ENCODE measurements around the gene PIWIL1.

Gene PIWIL1

DNA sequence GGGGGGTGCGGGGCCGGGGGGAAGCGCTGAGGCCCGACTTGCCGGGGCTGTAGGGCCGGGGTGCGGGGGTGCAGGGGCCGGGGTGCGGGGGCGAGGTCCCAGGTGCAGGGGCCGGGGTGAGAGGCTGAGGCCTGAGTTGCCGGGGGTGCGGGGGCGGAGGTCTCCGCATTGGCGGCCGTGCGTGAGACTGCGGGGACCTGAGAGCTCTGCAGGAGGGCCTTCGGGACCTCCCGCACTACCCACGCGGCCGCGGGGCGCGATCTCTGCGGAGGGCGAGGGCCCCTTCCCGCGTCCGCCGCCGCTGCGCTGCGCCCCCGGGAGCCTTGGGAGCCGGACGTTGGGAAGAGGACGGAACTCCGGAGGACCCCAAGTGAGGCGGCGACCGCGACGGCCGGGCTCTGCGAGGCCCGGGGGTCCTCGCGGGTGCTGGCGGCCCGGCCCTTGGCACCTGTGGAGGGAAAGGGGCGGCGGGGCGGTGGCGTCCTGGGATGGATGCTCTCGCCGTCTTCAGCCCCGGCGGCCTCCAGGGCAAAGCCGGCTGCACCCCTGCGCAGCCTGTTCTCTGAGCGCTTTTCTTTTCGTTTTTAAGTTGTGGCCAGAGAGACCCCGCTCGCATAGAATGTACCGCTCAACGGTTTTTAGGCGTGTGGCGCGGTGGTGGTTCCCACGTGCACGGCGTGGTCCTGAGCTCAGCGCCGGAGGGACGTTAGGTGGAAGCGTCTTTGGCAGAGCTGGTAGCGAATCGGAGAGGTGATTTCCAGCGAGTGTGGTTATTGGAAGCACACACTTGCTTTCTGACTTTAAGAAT is 1.3 kb downstream of the PIWIL1 start:
- in situ Hi-C loops (cut with HindIII; ENCODE audit: low pct_ligation_motif_present, low sequenced_read_pairs) = no loop called here
- no peak for DNase-seq
- Histone ChIP-seq H3K36me3 (replicated peaks) (no peaks in the 10 kb centered on the region), H3K4me3 (ENCODE audit: low read depth, low read length) (no peak overlapping the region), H3K27me3 (replicated peaks) (peaks cover 2% of the 10 kb centered on the region), H3K27ac (no peak overlapping the region)
- TF ChIP-seq, protein P1, sequence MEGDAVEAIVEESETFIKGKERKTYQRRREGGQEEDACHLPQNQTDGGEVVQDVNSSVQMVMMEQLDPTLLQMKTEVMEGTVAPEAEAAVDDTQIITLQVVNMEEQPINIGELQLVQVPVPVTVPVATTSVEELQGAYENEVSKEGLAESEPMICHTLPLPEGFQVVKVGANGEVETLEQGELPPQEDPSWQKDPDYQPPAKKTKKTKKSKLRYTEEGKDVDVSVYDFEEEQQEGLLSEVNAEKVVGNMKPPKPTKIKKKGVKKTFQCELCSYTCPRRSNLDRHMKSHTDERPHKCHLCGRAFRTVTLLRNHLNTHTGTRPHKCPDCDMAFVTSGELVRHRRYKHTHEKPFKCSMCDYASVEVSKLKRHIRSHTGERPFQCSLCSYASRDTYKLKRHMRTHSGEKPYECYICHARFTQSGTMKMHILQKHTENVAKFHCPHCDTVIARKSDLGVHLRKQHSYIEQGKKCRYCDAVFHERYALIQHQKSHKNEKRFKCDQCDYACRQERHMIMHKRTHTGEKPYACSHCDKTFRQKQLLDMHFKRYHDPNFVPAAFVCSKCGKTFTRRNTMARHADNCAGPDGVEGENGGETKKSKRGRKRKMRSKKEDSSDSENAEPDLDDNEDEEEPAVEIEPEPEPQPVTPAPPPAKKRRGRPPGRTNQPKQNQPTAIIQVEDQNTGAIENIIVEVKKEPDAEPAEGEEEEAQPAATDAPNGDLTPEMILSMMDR (IDR thresholded peaks at IDR 0.05; ENCODE audit: low read depth, low read length, missing control alignments) = no peak

DNA sequence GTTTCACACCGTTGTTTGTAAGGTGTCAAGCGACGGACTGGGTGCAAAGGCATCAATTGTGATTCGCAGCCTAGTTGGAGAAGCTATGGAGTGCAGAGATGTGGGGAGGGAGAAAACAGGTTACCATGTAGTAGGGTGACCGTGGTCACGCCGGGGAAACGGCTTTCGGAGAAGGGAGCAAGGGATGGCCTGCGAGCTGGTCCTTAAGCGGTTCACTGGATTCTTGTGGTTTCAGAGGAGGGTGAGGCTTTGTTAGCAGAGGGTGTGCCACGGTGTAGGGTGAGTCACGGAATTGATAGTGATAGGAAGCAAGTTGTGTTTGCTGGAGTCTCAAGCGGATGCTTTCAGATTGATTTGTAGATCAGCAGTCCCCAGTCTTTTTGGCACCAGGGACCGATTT is 2.3 kb downstream of the PIWIL1 start:
- Histone ChIP-seq H3K36me3 (replicated peaks) (no peaks in the 10 kb centered on the region), H3K27me3 (replicated peaks) (peaks cover 2% of the 10 kb centered on the region), H3K4me3 (ENCODE audit: low read depth, low read length) (no peak overlapping the region), H3K27ac (no peak overlapping the region)
- in situ Hi-C loops (cut with HindIII; ENCODE audit: low pct_ligation_motif_present, low sequenced_read_pairs) = no loop called here
- TF ChIP-seq, protein P1 (IDR thresholded peaks at IDR 0.05; ENCODE audit: low read depth, low read length, missing control alignments) = no peak
- no peak for DNase-seq

DNA sequence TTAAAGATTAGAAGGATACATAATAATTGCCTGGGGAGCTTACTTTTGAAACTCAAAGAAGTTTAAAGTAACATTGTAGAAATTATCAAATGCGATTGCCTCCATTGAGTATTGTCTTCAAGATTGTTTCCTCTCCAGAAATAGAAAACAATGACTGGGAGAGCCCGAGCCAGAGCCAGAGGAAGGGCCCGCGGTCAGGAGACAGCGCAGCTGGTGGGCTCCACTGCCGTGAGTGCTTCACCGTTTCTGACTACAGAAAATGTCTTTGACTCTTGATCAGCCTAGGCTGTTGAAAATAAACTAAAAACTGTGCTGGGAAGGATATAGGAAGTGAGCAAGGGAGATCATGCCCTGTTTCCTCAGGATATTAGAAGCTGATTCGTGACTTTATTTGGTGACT is 4.8 kb downstream of the PIWIL1 start:
- H3K36me3 ChIP-seq (replicated peaks) = no peaks in the 10 kb centered on the region

DNA sequence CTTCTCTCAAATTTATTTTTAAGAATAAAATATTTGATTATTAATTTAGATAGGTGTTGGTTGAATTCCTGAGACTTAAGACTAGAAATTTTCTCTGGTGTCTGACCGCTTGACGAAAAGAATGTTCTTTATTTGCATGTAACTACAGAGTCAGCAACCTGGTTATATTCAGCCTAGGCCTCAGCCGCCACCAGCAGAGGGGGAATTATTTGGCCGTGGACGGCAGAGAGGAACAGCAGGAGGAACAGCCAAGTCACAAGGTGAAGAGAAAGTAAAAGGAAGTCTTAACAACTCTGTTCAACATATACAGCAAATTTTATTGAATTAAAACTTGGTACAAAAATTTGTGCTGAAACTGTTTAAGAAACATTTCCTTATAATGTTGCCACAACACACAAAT is 5.2 kb downstream of the PIWIL1 start:
- Histone ChIP-seq H3K4me3 (ENCODE audit: low read depth, low read length) (no peak overlapping the region), H3K36me3 (replicated peaks) (no peaks in the 10 kb centered on the region), H3K27me3 (replicated peaks) (peaks cover 2% of the 10 kb centered on the region), H3K27ac (no peak overlapping the region)
- in situ Hi-C loops (cut with HindIII; ENCODE audit: low pct_ligation_motif_present, low sequenced_read_pairs) = no loop called here
- no peak for DNase-seq
- TF ChIP-seq, protein P1 (IDR thresholded peaks at IDR 0.05; ENCODE audit: low read depth, low read length, missing control alignments) = no peak

More for the DNA sequence above, 4.8 kb downstream of the PIWIL1 start:
- H3K4me3 ChIP-seq (ENCODE audit: low read depth, low read length) = no peak overlapping the region
- peaks cover 2% of the 10 kb centered on the region for H3K27me3 ChIP-seq (replicated peaks)
- DNase-seq = no peak
- in situ Hi-C loops (cut with HindIII; ENCODE audit: low pct_ligation_motif_present, low sequenced_read_pairs) = no loop called here
- TF ChIP-seq, protein P1 (IDR thresholded peaks at IDR 0.05; ENCODE audit: low read depth, low read length, missing control alignments) = no peak
- no peak overlapping the region for H3K27ac ChIP-seq

DNA sequence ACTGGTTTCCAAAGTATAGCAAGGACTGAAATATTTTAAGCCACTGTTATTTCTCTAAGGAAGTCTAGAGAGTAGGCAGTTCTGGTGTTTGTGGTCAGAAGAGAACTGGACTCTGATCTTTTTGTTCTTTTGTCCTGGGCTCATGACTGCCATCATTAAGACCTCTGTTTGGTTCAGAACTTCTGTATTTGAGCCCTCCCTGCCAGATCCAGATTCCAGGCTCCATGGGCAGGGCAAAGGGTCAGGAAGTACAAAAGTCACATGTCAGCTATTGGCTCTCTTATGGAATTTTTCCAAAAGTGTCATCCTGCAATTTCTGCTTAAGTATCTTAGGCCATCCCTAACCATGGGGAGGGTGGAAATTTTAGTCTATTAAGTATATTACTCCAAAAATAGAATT is 6.8 kb downstream of the PIWIL1 start:
- Histone ChIP-seq H3K27me3 (replicated peaks) (no peaks in the 10 kb centered on the region), H3K4me3 (ENCODE audit: low read depth, low read length) (no peak overlapping the region), H3K36me3 (replicated peaks) (no peaks in the 10 kb centered on the region), H3K27ac (no peak overlapping the region)
- no peak for DNase-seq
- in situ Hi-C loops (cut with HindIII; ENCODE audit: low pct_ligation_motif_present, low sequenced_read_pairs) = no loop called here
- TF ChIP-seq, protein P1 (IDR thresholded peaks at IDR 0.05; ENCODE audit: low read depth, low read length, missing control alignments) = no peak

DNA sequence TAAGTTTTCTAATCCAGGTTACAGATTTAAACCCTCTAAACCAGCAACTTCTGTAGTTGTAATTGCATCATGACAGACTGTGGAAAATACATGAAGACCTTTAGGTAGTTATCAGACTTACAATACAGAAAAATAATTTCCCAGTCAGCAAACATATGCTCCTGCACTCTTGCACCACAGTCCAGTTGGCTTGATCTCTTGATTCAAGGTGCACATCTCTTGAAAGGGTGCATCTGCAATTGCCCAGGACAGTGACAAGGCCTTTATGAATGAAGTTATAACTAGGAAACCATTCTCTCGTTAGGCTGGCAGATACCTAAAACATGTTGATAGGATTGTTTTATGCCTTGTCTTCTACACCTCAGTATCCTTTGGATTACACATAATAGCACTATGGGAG is 7.6 kb downstream of the PIWIL1 start:
- Histone ChIP-seq H3K27me3 (replicated peaks) (no peaks in the 10 kb centered on the region), H3K27ac (no peak overlapping the region), H3K4me3 (ENCODE audit: low read depth, low read length) (no peak overlapping the region), H3K36me3 (replicated peaks) (no peaks in the 10 kb centered on the region)
- DNase-seq = no peak
- TF ChIP-seq, protein P1 (IDR thresholded peaks at IDR 0.05; ENCODE audit: low read depth, low read length, missing control alignments) = no peak
- in situ Hi-C loops (cut with HindIII; ENCODE audit: low pct_ligation_motif_present, low sequenced_read_pairs) = no loop called here
